HepG2 (cell line): ENCODE results near the gene ANKAR. TPM values are rescaled to one million over a fixed set of nuclear protein-coding genes. Genes with fewer than 3 reads are reported as not detected.

ENCODE experiments used
- ATAC-seq: fragments of 200-7000 bp; cut with Tn5 transposase; 3 replicates; pipeline ENCODE4 v1.9.1; 2020; ENCODE audit warnings: mild to moderate bottlenecking, moderate library complexity
- BruUV-seq: library from RNA; stranded (reverse); fragments of 400-500 nt; replicated peaks from 2 replicates; lab custom pipeline; 2021; lab: Mats Ljungman, UMichigan
- CTCF ChIA-PET: fragments of 300-600 bp; formaldehyde crosslinking; extraction: SDS; loops from one replicate; lab custom pipeline; 2021; ENCODE audit warnings: low total read pairs, inconsistent platforms, low intra/inter-chr PET ratio; lab: Yijun Ruan, JAX
- POLR2A ChIA-PET: fragments of 350-600 bp; sonication (Branson Sonifier 250); formaldehyde crosslinking; loops from one replicate; lab custom pipeline; 2020; ENCODE audit warnings: antibody characterized with exemption, inconsistent platforms; lab: Yijun Ruan, JAX
- DNase-seq: peaks from one replicate; pipeline ENCODE4 v3.0.0-alpha.2; 2015; ENCODE audit warnings: low spot score
- FAIRE-seq: peaks from 3 replicates; lab custom pipeline; 2011; peaks lifted over from hg19 to GRCh38; lab: Jason Lieb, UNC
- H2AFZ ChIP-seq: one replicate; pipeline ENCODE4 v1.6.1; 2011; ENCODE audit warnings: low read length, inconsistent platforms
- H3K27ac ChIP-seq: fragments of 300-600 bp; 3 replicates; pipeline ENCODE4 v1.8.0; 2011; ENCODE audit warnings: mixed run types, mild to moderate bottlenecking, mixed read lengths, low read length, inconsistent platforms; ENCODE audit not compliant: insufficient read depth; ENCODE audit errors: extremely low read length
- H3K27me3 ChIP-seq, 2 experiments: fragments of 200-600 bp in 1 of 2; 2 replicates in 1 of 2; 3 replicates in 1 of 2; pipeline versions ENCODE4 v1.6.0 to v1.8.0; 2011; ENCODE audit warnings: low read length in 2 of 2, mild to moderate bottlenecking in 2 of 2, moderate library complexity in 2 of 2, inconsistent platforms in 1 of 2; ENCODE audit not compliant: insufficient read depth in 2 of 2, control insufficient read depth in 1 of 2
- H3K36me3 ChIP-seq, 2 experiments: fragments of 200-600 bp in 1 of 2; replicated peaks in 1 of 2; 2 replicates in 1 of 2; 3 replicates in 1 of 2; pipeline versions ENCODE4 v1.5.1 to v1.8.0; 2011; ENCODE audit warnings: low read length in 2 of 2, inconsistent platforms in 1 of 2; ENCODE audit not compliant: insufficient read depth in 2 of 2, control insufficient read depth in 1 of 2
- H3K4me1 ChIP-seq: 2 replicates; pipeline ENCODE4 v1.5.1; 2012; ENCODE audit warnings: low read length, inconsistent platforms; ENCODE audit not compliant: insufficient read depth
- H3K4me2 ChIP-seq: 2 replicates; pipeline ENCODE4 v1.6.0; 2011; ENCODE audit warnings: low read depth, low read length, inconsistent platforms
- H3K4me3 ChIP-seq, 3 experiments: fragments of 200-600 bp in 1 of 3; sonication (generic), shearing (Covaris generic) in 1 of 3; replicated peaks in 1 of 3; 2 replicates each; pipeline ENCODE4 v1.5.1; 2011 to 2016; ENCODE audit warnings: low read length in 3 of 3, inconsistent platforms in 2 of 3, low read depth in 2 of 3, mild to moderate bottlenecking in 2 of 3, control low read depth in 1 of 3, mixed read lengths in 1 of 3; ENCODE audit not compliant: insufficient read depth in 1 of 3
- H3K79me2 ChIP-seq: one replicate; pipeline ENCODE4 v1.6.1; 2011; ENCODE audit warnings: low read length, inconsistent platforms; ENCODE audit not compliant: insufficient read depth
- H3K9ac ChIP-seq: 2 replicates; pipeline ENCODE4 v1.6.0; 2011; ENCODE audit warnings: mild to moderate bottlenecking, low read depth, low read length, inconsistent platforms; ENCODE audit not compliant: insufficient read depth
- H3K9me3 ChIP-seq: 2 replicates; pipeline ENCODE4 v1.5.1; 2012; ENCODE audit warnings: mild to moderate bottlenecking, low read length
- H4K20me1 ChIP-seq: 2 replicates; pipeline ENCODE4 v1.6.0; 2011; ENCODE audit warnings: inconsistent platforms, mild to moderate bottlenecking, low read length, moderate library complexity; ENCODE audit not compliant: insufficient read depth
- HDAC2 ChIP-seq: sonication (generic); formaldehyde crosslinking; IDR thresholded peaks from 2 replicates; pipeline ENCODE4 v1.4.0; 2020; ENCODE audit warnings: missing genetic modification reagents
- TCF7 ChIP-seq: sonication (generic); IDR thresholded peaks from 2 replicates; pipeline ENCODE4 v1.6.1; 2016; ENCODE audit warnings: antibody characterized with exemption, low read depth
- WGBS: methylation state at CpG from one replicate; pipeline ENCODE4 v1.1.6; 2017; ENCODE audit warnings: low lambda C conversion rate; 5-methylcytosine and 5-hydroxymethylcytosine counted together
- in situ Hi-C: cut with HindIII; loops from 2 replicates; pipeline ENCODE4 v1.10.0; 2017; ENCODE audit warnings: low pct_unique_long_range_greater_than_20kb; ENCODE audit not compliant: extremely low pct_ligation_motif_present
- intact Hi-C: fragments of 100-400 bp; cut with micrococcal nuclease; formaldehyde crosslinking; loops from one replicate; pipeline ENCODE4 v1.10.0; 2022; ENCODE audit not compliant: unreplicated experiment
- polyA plus RNA-seq, 8 experiments: library from polyadenylated mRNA; depleted of rRNA in 3 of 8; stranded (reverse) in 7 of 8; unstranded in 1 of 8; fragments of >200 nt; fragmentation: Illumina TruSeq in 4 of 8; extraction: Trizol in 4 of 8; gene quantifications; 2 replicates each; pipeline versions ENCODE4 v1.2.1 to v1.2.3, GENCODE V29; 2011 to 2016; ENCODE audit warnings: low read depth in 4 of 8, missing spikeins in 1 of 8, mixed read lengths in 1 of 8; ENCODE audit not compliant: insufficient read depth in 1 of 8
- total RNA-seq, 5 experiments: library from RNA; depleted of rRNA; stranded (reverse); fragments of >200 nt; fragmentation: Illumina TruSeq; extraction: Trizol; gene quantifications; 2 replicates each; pipeline ENCODE4 v1.2.3, GENCODE V29; 2016; ENCODE audit warnings: low read depth in 1 of 5
- TF ChIP-seq, protein P1 (sequence below): sonication (generic); formaldehyde crosslinking; IDR thresholded peaks from 2 replicates; pipeline ENCODE4 v1.5.1; 2020; ENCODE audit warnings: missing genetic modification reagents, mild to moderate bottlenecking, borderline replicate concordance
- TF ChIP-seq, protein P2 (sequence below): sonication (generic); formaldehyde crosslinking; IDR thresholded peaks from 2 replicates; pipeline ENCODE4 v1.5.1; 2020; ENCODE audit warnings: mild to moderate bottlenecking, missing genetic modification reagents, moderate library complexity
- TF ChIP-seq, protein P3 (sequence below): sonication (generic); formaldehyde crosslinking; IDR thresholded peaks from 2 replicates; pipeline ENCODE4 v1.4.0; 2020; ENCODE audit warnings: missing genetic modification reagents

ANKAR gene
- total and polyA plus RNA-seq, 2 of the 13 experiments (the other 11 are each of a cell fraction or from before 2014, with no cell fraction given) = 3.6 to 5.0 TPM

DNA sequence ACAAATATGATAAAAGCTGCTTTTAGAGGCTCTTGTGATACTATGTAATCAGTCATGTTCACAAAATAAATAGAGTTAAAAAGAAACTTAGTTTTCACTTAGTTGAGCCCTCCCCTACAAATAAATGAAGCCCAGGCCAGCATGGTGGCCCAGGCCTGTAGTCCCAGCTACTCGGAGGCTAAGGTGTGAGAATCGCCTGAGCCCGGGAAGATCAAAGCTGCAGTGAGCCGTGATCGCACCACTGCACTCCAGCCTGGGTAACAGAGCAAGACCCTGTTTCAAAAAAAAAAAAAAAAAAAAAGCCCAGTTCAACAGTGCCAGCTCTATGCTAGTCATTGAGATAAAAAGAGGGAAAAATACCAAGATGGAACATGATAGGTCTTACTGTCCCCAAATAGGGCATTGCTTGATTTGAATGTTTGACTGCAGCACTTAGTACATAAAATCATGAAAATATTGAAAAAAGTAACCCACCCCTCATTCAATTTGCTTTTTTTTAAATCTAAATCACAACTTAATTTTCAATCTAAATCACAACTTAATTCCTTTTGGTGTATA lies 11.7 kb upstream of the ANKAR start:
- Histone ChIP-seq H3K4me2 (peak overlapping the region; percentile 88), H2AFZ (no peak overlapping the region), H4K20me1 (no peaks in the 10 kb centered on the region), H3K4me1 (peaks cover 48% of the 10 kb centered on the region), H3K27ac (peak overlapping the region; percentile 73), H3K9me3 (no peaks in the 10 kb centered on the region), H3K9ac (peak overlapping the region; percentile 99), H3K4me3 (peak overlapping the region; percentile 67 to 99 (median 93)), H3K27me3 (no peaks in the 10 kb centered on the region; a peak in 1 of 5 replicates), H3K79me2 (peaks cover 36% of the 10 kb centered on the region), H3K36me3 (peaks cover 4 to 22% of the 10 kb centered on the region in 2 experiments; a peak in 4 of 5 replicates)
- POLR2A ChIA-PET = interaction anchor here (1.1 to 3.3 kb wide), 4 partner anchors 13 to 100 kb away, joined by 3 to 25 read pairs (median 4); partner anchors contain the start of genes ANKAR, OSGEPL1 and SLC40A1
- whole genome bisulfite sequencing = 53% methylated on average over 5 of the region's 5 CpGs
- CTCF ChIA-PET = interaction anchor here (3.8 kb wide), 1 partner anchor 35 kb away, joined by 64 read pairs; no protein-coding TSS in a partner anchor
- in situ Hi-C loops (loop anchor here (25.0 kb wide), 1 partner anchor 400 kb away; the partner anchor contains the start of gene MSTN), intact Hi-C loops (no loop called here)
- TF ChIP-seq, protein P1, sequence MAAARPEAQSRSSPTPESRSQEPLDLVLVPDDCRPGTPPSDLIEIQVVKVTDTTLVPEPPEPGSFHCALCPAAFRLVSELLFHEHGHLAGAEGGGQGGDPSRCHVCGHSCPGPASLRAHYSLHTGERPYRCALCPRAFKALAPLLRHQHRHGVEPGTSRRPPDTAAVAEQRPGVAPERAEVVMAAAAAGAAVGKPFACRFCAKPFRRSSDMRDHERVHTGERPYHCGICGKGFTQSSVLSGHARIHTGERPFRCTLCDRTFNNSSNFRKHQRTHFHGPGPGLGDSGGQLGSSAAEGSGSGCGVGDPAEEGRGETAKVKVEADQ = 0 out of 2 replicates have a peak, but pooled peaks have one; percentile 15
- TF ChIP-seq, protein P2, sequence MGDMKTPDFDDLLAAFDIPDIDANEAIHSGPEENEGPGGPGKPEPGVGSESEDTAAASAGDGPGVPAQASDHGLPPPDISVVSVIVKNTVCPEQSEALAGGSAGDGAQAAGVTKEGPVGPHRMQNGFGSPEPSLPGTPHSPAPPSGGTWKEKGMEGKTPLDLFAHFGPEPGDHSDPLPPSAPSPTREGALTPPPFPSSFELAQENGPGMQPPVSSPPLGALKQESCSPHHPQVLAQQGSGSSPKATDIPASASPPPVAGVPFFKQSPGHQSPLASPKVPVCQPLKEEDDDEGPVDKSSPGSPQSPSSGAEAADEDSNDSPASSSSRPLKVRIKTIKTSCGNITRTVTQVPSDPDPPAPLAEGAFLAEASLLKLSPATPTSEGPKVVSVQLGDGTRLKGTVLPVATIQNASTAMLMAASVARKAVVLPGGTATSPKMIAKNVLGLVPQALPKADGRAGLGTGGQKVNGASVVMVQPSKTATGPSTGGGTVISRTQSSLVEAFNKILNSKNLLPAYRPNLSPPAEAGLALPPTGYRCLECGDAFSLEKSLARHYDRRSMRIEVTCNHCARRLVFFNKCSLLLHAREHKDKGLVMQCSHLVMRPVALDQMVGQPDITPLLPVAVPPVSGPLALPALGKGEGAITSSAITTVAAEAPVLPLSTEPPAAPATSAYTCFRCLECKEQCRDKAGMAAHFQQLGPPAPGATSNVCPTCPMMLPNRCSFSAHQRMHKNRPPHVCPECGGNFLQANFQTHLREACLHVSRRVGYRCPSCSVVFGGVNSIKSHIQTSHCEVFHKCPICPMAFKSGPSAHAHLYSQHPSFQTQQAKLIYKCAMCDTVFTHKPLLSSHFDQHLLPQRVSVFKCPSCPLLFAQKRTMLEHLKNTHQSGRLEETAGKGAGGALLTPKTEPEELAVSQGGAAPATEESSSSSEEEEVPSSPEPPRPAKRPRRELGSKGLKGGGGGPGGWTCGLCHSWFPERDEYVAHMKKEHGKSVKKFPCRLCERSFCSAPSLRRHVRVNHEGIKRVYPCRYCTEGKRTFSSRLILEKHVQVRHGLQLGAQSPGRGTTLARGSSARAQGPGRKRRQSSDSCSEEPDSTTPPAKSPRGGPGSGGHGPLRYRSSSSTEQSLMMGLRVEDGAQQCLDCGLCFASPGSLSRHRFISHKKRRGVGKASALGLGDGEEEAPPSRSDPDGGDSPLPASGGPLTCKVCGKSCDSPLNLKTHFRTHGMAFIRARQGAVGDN = 0 out of 2 replicates have a peak, but pooled peaks have one; percentile 19
- TF ChIP-seq TCF7 (peak; percentile 22; the same call in 1 of the 2 replicates), HDAC2 (CRISPR knock-in tag) (no peak)
- TF ChIP-seq, protein P3, sequence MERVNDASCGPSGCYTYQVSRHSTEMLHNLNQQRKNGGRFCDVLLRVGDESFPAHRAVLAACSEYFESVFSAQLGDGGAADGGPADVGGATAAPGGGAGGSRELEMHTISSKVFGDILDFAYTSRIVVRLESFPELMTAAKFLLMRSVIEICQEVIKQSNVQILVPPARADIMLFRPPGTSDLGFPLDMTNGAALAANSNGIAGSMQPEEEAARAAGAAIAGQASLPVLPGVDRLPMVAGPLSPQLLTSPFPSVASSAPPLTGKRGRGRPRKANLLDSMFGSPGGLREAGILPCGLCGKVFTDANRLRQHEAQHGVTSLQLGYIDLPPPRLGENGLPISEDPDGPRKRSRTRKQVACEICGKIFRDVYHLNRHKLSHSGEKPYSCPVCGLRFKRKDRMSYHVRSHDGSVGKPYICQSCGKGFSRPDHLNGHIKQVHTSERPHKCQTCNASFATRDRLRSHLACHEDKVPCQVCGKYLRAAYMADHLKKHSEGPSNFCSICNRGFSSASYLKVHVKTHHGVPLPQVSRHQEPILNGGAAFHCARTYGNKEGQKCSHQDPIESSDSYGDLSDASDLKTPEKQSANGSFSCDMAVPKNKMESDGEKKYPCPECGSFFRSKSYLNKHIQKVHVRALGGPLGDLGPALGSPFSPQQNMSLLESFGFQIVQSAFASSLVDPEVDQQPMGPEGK (CRISPR knock-in tag) = no peak
- DNase-seq = no peak
- FAIRE-seq = no peak
- ATAC-seq = peak; percentile 18
- BruUV-seq = no TSS peak
